SK-N-MC (cell line): ENCODE data around the gene NBEAL1.
"Not testable (repeated sequence)": the region's sequence is repeated elsewhere in the genome, so short reads cannot be mapped to it uniquely, and the experiment has no call there.

Experiments used
- DNase-seq: peaks from one replicate; pipeline ENCODE4 v3.0.0-alpha.2; 2011; ENCODE audit warnings: low read depth, low spot score
- H3K27ac ChIP-seq: fragments of 200-600 bp; sonication (generic); 2 replicates; pipeline ENCODE4 v1.5.1; 2016; ENCODE audit warnings: mixed run types
- H3K36me3 ChIP-seq: fragments of 200-600 bp; sonication (generic); 2 replicates; pipeline ENCODE4 v1.6.1; 2017; ENCODE audit warnings: antibody characterized with exemption, low read length, mixed read lengths; ENCODE audit not compliant: insufficient read depth
- H3K4me3 ChIP-seq: fragments of 200-600 bp; sonication (generic); 2 replicates; pipeline ENCODE4 v1.5.1; 2016
- H3K9ac ChIP-seq: fragments of 200-600 bp; sonication (generic); 2 replicates; pipeline ENCODE4 v1.8.0; 2017; ENCODE audit warnings: mixed run types, mixed read lengths; ENCODE audit not compliant: insufficient read length
- H3K9me3 ChIP-seq: fragments of 200-600 bp; sonication (generic); 2 replicates; pipeline ENCODE4 v1.6.1; 2017; ENCODE audit warnings: low read depth, mild to moderate bottlenecking, antibody characterized with exemption, low read length, moderate library complexity, mixed read lengths
- EZH2 ChIP-seq: fragments of 200-600 bp; sonication (generic); IDR thresholded peaks from one replicate; pipeline ENCODE4 v1.6.1; 2017; ENCODE audit warnings: antibody characterized with exemption
- FOXP2 ChIP-seq: optimal IDR thresholded peaks from 2 replicates; pipeline ENCODE3; 2011; ENCODE audit warnings: mild to moderate bottlenecking, moderate library complexity; ENCODE audit not compliant: insufficient read depth; ENCODE audit errors: extremely low read length, control extremely low read depth
- POLR2AphosphoS5 ChIP-seq: IDR thresholded peaks from 2 replicates; pipeline ENCODE4 v1.6.1; 2012; ENCODE audit warnings: mild to moderate bottlenecking, low read depth, low read length, borderline replicate concordance

Gene NBEAL1

GRCh38 chr2:203112342-203112741, 97.7 kb downstream of the NBEAL1 start:
- Histone ChIP-seq H3K4me3 (no peak overlapping the region), H3K9ac (no peak overlapping the region), H3K27ac (no peak overlapping the region), H3K36me3 (peaks cover 14% of the 10 kb centered on the region; the same call in 1 of the 2 replicates), H3K9me3 (no peaks in the 10 kb centered on the region)
- no peak for DNase-seq
- TF ChIP-seq FOXP2: no peak
- TF ChIP-seq POLR2AphosphoS5: no peak
- no peak for TF ChIP-seq EZH2

GRCh38 chr2:203115201-203115700, 100.6 kb downstream of the NBEAL1 start:
- DNase-seq, H3K4me3 ChIP-seq, H3K27ac ChIP-seq, H3K9me3 ChIP-seq, H3K9ac ChIP-seq, H3K36me3 ChIP-seq: not testable (repeated sequence)

GRCh38 chr2:203122317-203122986, 107.8 kb downstream of the NBEAL1 start:
- TF ChIP-seq EZH2 (no peak), POLR2AphosphoS5 (no peak), FOXP2 (no peak)
- peak; percentile 20 for DNase-seq
- no peaks in the 10 kb centered on the region for H3K36me3 ChIP-seq
- H3K9me3 ChIP-seq: no peaks in the 10 kb centered on the region
- no peak overlapping the region for H3K4me3 ChIP-seq
- H3K27ac ChIP-seq: no peak overlapping the region
- H3K9ac ChIP-seq: no peak overlapping the region

- Histone ChIP-seq H3K36me3 (no peaks in the 10 kb centered on the region), H3K9ac (no peak overlapping the region), H3K9me3 (no peaks in the 10 kb centered on the region), H3K4me3 (no peak overlapping the region), H3K27ac (no peak overlapping the region)
- no peak for DNase-seq
- TF ChIP-seq FOXP2 (no peak), EZH2 (no peak), POLR2AphosphoS5 (no peak)
Observed at GRCh38 chr2:203126996-203127395, 112.3 kb downstream of the NBEAL1 start.

GRCh38 chr2:203135105-203135504, 120.4 kb downstream of the NBEAL1 start:
- Histone ChIP-seq H3K27ac (no peak overlapping the region), H3K36me3 (no peaks in the 10 kb centered on the region), H3K4me3 (no peak overlapping the region), H3K9me3 (no peaks in the 10 kb centered on the region), H3K9ac (no peak overlapping the region)
- TF ChIP-seq FOXP2 (no peak), EZH2 (no peak), POLR2AphosphoS5 (no peak)
- DNase-seq: no peak

- H3K9me3 ChIP-seq: no peaks in the 10 kb centered on the region
- H3K4me3 ChIP-seq: no peak overlapping the region
- no peak overlapping the region for H3K9ac ChIP-seq
- TF ChIP-seq FOXP2 (no peak), POLR2AphosphoS5 (no peak), EZH2 (no peak)
- DNase-seq: no peak
- no peak overlapping the region for H3K27ac ChIP-seq
- no peaks in the 10 kb centered on the region for H3K36me3 ChIP-seq
Observed at GRCh38 chr2:203143391-203143790, 128.7 kb downstream of the NBEAL1 start.

GRCh38 chr2:203149194-203149593, 134.5 kb downstream of the NBEAL1 start:
- H3K36me3 ChIP-seq: peaks cover 10% of the 10 kb centered on the region
- no peaks in the 10 kb centered on the region for H3K9me3 ChIP-seq
- no peak overlapping the region for H3K27ac ChIP-seq
- no peak overlapping the region for H3K9ac ChIP-seq
- DNase-seq: no peak
- TF ChIP-seq EZH2 (no peak), POLR2AphosphoS5 (no peak), FOXP2 (no peak)
- H3K4me3 ChIP-seq: no peak overlapping the region

GRCh38 chr2:203155406-203155805, 140.7 kb downstream of the NBEAL1 start:
- no peak overlapping the region for H3K9ac ChIP-seq
- H3K27ac ChIP-seq: no peak overlapping the region
- TF ChIP-seq FOXP2 (no peak), EZH2 (no peak), POLR2AphosphoS5 (no peak)
- no peaks in the 10 kb centered on the region for H3K36me3 ChIP-seq
- DNase-seq: no peak
- H3K4me3 ChIP-seq: no peak overlapping the region
- H3K9me3 ChIP-seq: no peaks in the 10 kb centered on the region

GRCh38 chr2:203162722-203163121, 148.0 kb downstream of the NBEAL1 start:
- DNase-seq, H3K4me3 ChIP-seq, H3K36me3 ChIP-seq, H3K9me3 ChIP-seq, H3K27ac ChIP-seq, H3K9ac ChIP-seq: not testable (repeated sequence)
